Hepatocyte (in vitro differentiated cells): Measurements from ENCODE around the gene TIGD1.

ENCODE experiments used
- EZH2 ChIP-seq: fragments of 200-600 bp; sonication (generic); IDR thresholded peaks from 2 replicates; pipeline ENCODE4 v1.6.1; 2016; ENCODE audit warnings: antibody characterized with exemption, mild to moderate bottlenecking, borderline replicate concordance
- EZH2phosphoT487 ChIP-seq: fragments of 200-600 bp; sonication (generic); IDR thresholded peaks from one replicate; pipeline ENCODE4 v1.6.1; 2018; ENCODE audit warnings: antibody characterized with exemption, mild to moderate bottlenecking, low read depth, moderate library complexity; ENCODE audit not compliant: unreplicated experiment, severe bottlenecking
- TF ChIP-seq, protein P1 (sequence below): fragments of 200-600 bp; sonication (generic); IDR thresholded peaks from 2 replicates; pipeline ENCODE4 v1.5.1; 2016; ENCODE audit warnings: antibody characterized with exemption, mild to moderate bottlenecking; ENCODE audit not compliant: poor library complexity

- TF ChIP-seq, protein P1, sequence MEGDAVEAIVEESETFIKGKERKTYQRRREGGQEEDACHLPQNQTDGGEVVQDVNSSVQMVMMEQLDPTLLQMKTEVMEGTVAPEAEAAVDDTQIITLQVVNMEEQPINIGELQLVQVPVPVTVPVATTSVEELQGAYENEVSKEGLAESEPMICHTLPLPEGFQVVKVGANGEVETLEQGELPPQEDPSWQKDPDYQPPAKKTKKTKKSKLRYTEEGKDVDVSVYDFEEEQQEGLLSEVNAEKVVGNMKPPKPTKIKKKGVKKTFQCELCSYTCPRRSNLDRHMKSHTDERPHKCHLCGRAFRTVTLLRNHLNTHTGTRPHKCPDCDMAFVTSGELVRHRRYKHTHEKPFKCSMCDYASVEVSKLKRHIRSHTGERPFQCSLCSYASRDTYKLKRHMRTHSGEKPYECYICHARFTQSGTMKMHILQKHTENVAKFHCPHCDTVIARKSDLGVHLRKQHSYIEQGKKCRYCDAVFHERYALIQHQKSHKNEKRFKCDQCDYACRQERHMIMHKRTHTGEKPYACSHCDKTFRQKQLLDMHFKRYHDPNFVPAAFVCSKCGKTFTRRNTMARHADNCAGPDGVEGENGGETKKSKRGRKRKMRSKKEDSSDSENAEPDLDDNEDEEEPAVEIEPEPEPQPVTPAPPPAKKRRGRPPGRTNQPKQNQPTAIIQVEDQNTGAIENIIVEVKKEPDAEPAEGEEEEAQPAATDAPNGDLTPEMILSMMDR, result no peak
- TF ChIP-seq EZH2phosphoT487, result no peak
- TF ChIP-seq EZH2, result no peak
These were observed 2.4 kb downstream of the TIGD1 start for GRCh38 chr2:232547991-232548390.
